KMS-11 (cell line): ENCODE data around the gene NUP98.
"Not testable (repeated sequence)": the region's sequence is repeated elsewhere in the genome, so short reads cannot be mapped to it uniquely, and the experiment has no call there.

ENCODE experiments used
- H2AFZ ChIP-seq: fragments of 200-600 bp; sonication (generic); 2 replicates; pipeline ENCODE4 v1.6.1; 2016; ENCODE audit warnings: antibody characterized with exemption, mixed run types, low read depth
- H3K27ac ChIP-seq: fragments of 200-600 bp; sonication (generic); 2 replicates; pipeline ENCODE4 v1.6.1; 2016; ENCODE audit warnings: mild to moderate bottlenecking, mixed run types
- H3K27me3 ChIP-seq: fragments of 200-600 bp; sonication (generic); 2 replicates; pipeline ENCODE4 v1.6.1; 2017; ENCODE audit warnings: mild to moderate bottlenecking, low read depth, mixed run types, moderate library complexity; ENCODE audit not compliant: insufficient read depth
- H3K36me3 ChIP-seq: fragments of 200-600 bp; sonication (generic); 2 replicates; pipeline ENCODE4 v1.6.1; 2017; ENCODE audit warnings: mild to moderate bottlenecking, mixed run types; ENCODE audit not compliant: insufficient read depth
- H3K4me1 ChIP-seq: fragments of 200-600 bp; sonication (generic); 2 replicates; pipeline ENCODE4 v1.6.1; 2016; ENCODE audit warnings: mild to moderate bottlenecking, low read depth, mixed run types; ENCODE audit not compliant: poor library complexity, severe bottlenecking
- H3K4me2 ChIP-seq: fragments of 200-600 bp; sonication (generic); 2 replicates; pipeline ENCODE4 v1.7.0; 2016; ENCODE audit warnings: mild to moderate bottlenecking, mixed run types
- H3K4me3 ChIP-seq: fragments of 200-600 bp; sonication (generic); IDR thresholded peaks from 2 replicates; pipeline ENCODE4 v1.6.1; 2017; ENCODE audit warnings: low read depth, low read length, mixed read lengths; ENCODE audit not compliant: insufficient read depth
- H3K79me2 ChIP-seq: fragments of 200-600 bp; sonication (generic); 2 replicates; pipeline ENCODE4 v1.6.1; 2016; ENCODE audit warnings: low read depth, mixed run types; ENCODE audit not compliant: insufficient read depth
- H3K9ac ChIP-seq: fragments of 200-600 bp; sonication (generic); 2 replicates; pipeline ENCODE4 v1.6.1; 2016; ENCODE audit warnings: mild to moderate bottlenecking, mixed run types
- H4K20me1 ChIP-seq: fragments of 200-600 bp; sonication (generic); 2 replicates; pipeline ENCODE4 v1.6.1; 2016; ENCODE audit warnings: mild to moderate bottlenecking, mixed run types; ENCODE audit not compliant: insufficient read depth
- TF ChIP-seq, protein P1 (sequence below): fragments of 200-600 bp; sonication (generic); conservative IDR thresholded peaks from 2 replicates; pipeline ENCODE4 v1.6.1; 2017; ENCODE audit warnings: low read depth, mild to moderate bottlenecking, antibody characterized with exemption, low read length, moderate library complexity, mixed read lengths

The NUP98 gene

DNA sequence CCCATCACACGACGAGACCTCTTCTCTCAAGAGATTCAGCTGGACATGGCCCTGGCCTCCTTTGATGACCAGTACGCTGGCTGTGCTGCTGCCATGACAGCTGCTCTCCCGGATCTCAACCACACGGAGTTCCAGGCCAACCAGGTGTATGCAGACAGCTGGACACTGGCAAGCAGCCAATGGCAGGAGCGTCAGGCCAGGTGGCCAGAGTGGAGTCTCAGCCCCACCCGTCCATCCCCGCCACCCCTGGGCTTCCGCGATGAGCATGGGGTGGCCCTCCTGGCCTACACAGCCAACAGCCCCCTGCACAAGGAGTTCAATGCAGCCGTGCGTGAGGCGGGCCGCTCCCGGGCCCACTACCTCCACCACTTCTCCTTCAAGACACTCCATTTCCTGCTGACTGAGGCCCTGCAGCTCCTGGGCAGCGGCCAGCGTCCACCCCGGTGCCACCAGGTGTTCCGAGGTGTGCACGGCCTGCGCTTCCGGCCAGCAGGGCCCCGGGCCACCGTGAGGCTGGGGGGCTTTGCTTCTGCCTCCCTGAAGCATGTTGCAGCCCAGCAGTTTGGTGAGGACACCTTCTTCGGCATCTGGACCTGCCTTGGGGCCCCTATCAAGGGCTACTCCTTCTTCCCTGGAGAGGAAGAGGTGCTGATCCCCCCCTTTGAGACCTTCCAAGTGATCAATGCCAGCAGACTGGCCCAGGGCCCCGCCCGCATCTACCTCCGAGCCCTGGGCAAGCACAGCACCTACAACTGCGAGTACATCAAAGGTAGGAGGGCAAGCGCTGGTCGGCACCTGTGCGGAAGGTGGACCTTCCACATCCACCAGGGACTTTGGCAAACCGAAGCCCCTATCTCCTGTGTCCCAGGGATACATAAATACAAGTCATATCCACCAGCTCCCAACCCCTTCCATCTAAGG, 137.5 kb downstream of the NUP98 start:
- H2AFZ ChIP-seq: no peak overlapping the region
- H3K79me2 ChIP-seq: no peaks in the 10 kb centered on the region
- H3K27me3 ChIP-seq: no peaks in the 10 kb centered on the region
- no peak overlapping the region for H3K4me3 ChIP-seq
- no peaks in the 10 kb centered on the region for H3K36me3 ChIP-seq
- no peak overlapping the region for H3K4me2 ChIP-seq
- no peak overlapping the region for H3K9ac ChIP-seq
- H3K27ac ChIP-seq: no peak overlapping the region
- H3K4me1 ChIP-seq: no peaks in the 10 kb centered on the region
- H4K20me1 ChIP-seq: no peaks in the 10 kb centered on the region
- TF ChIP-seq, protein P1, sequence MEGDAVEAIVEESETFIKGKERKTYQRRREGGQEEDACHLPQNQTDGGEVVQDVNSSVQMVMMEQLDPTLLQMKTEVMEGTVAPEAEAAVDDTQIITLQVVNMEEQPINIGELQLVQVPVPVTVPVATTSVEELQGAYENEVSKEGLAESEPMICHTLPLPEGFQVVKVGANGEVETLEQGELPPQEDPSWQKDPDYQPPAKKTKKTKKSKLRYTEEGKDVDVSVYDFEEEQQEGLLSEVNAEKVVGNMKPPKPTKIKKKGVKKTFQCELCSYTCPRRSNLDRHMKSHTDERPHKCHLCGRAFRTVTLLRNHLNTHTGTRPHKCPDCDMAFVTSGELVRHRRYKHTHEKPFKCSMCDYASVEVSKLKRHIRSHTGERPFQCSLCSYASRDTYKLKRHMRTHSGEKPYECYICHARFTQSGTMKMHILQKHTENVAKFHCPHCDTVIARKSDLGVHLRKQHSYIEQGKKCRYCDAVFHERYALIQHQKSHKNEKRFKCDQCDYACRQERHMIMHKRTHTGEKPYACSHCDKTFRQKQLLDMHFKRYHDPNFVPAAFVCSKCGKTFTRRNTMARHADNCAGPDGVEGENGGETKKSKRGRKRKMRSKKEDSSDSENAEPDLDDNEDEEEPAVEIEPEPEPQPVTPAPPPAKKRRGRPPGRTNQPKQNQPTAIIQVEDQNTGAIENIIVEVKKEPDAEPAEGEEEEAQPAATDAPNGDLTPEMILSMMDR: no peak

DNA sequence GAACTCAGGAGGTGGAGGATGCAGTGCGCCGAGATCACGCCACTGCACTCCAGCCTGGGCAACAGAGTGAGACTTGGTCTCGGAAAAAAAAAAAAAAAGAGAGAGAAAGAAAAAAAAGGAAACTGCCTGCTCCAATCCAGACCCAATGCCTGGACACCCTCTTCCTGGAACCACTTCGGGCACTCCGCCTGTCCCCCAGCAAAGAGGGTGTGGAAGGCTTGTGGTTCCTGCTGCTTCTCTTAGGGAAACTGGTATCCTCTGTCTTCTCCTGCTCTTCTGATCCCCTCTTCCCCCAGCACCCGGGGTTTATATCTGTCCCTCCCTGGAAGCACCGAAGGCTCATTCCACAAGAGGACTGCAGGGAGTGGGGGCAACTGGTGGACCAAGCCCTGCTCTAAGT, 139.1 kb downstream of the NUP98 start:
- no peaks in the 10 kb centered on the region for H3K79me2 ChIP-seq
- H3K4me2 ChIP-seq: no peak overlapping the region
- H3K9ac ChIP-seq: no peak overlapping the region
- H4K20me1 ChIP-seq: no peaks in the 10 kb centered on the region
- TF ChIP-seq, protein P1: no peak
- no peak overlapping the region for H3K4me3 ChIP-seq
- H3K4me1 ChIP-seq: no peaks in the 10 kb centered on the region
- no peak overlapping the region for H3K27ac ChIP-seq
- no peaks in the 10 kb centered on the region for H3K27me3 ChIP-seq
- no peak overlapping the region for H2AFZ ChIP-seq
- H3K36me3 ChIP-seq: no peaks in the 10 kb centered on the region

DNA sequence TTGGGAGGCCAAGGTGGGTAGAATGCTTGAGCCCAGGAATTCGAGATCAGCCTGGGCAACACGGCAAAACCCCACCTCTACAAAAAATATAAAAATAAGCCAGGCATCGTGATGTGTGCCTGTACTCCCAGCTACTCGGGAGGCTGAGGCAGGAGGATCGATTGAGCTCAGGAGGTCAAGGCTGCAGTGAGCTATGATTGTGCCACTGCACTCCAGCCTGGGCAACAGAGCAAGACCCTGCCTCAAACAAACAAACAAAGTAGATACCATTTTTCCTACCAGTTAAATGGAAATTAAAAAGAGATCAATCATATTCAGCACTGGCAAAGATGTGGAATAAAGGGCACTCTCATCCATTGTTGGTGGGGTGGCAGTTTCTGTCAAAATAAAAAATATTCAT, 140.0 kb downstream of the NUP98 start:
- H4K20me1 ChIP-seq, H3K4me1 ChIP-seq, H2AFZ ChIP-seq, H3K4me3 ChIP-seq, H3K9ac ChIP-seq, H3K79me2 ChIP-seq, H3K4me2 ChIP-seq, H3K27me3 ChIP-seq, H3K36me3 ChIP-seq, H3K27ac ChIP-seq: not testable (repeated sequence)

DNA sequence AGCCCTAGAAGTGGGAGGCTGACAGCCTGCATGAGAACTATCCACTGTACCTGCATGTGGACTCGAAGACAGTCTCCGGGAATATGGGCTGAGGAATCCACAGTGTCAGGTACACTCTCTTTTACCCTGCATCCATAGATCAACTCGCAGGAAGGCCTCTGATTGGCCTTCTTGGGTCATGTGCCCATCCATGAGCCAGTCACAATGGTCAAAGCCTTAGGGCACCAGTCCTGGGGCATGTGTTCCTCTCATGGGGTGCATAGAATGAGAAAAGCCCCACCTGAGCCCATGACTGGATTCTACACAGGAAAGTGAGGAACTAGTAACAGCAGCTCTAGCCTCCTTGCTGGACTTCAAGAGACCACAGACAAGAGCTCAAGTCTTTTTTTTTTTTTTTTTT, 141.8 kb downstream of the NUP98 start:
- TF ChIP-seq, protein P1: no peak
- Histone ChIP-seq H3K4me3 (no peak overlapping the region), H2AFZ (no peak overlapping the region)

DNA sequence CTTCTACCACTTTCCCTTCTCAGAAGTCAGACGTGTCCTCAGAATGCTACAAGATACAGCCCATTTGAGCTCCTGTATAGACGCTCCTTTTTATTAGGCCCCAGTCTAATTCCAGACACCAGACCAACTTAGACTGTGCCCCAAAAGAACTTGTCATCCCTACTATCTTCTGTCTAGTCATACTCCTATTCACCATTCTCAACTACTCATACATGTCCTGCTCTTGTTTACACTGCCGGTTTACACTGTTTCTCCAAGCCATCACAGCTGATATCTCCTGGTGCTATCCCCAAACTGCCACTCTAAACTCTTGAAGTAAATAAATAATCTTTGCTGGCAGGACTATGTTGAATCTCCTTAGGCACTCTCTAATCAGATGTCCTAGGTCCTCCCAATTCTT, 144.8 kb downstream of the NUP98 start:
- H3K27me3 ChIP-seq: peaks cover 14% of the 10 kb centered on the region; the same call in 1 of the 2 replicates
- not testable (repeated sequence) for H3K36me3 ChIP-seq, H3K9ac ChIP-seq, H2AFZ ChIP-seq, H3K4me3 ChIP-seq, H3K27ac ChIP-seq, H3K79me2 ChIP-seq, H3K4me1 ChIP-seq, H4K20me1 ChIP-seq, H3K4me2 ChIP-seq

More for the DNA sequence above, 141.8 kb downstream of the NUP98 start:
- Histone ChIP-seq H3K9ac (no peak overlapping the region), H3K4me2 (no peak overlapping the region), H3K36me3 (no peaks in the 10 kb centered on the region), H3K4me1 (no peaks in the 10 kb centered on the region), H4K20me1 (no peaks in the 10 kb centered on the region), H3K27ac (no peak overlapping the region), H3K27me3 (no peaks in the 10 kb centered on the region), H3K79me2 (no peaks in the 10 kb centered on the region)

DNA sequence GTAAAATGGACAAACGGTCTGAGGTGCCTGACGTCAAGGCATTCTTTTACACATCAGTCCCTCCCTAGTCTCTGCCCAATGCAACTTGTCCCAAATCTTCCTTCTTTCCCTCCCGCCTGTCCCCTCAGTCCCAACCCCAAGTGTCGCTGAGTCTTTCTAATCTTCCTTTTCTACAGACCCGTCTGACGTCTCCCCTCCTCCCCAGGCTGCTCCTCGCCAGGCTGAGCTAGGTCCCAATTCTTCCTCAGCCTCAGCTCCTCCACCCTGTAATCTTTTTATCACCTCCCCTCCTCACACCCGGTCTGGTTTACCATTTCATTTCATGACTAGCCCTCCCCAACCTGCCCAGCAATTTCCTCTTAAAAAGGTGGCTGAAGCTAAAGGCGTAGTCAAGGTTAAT, 148.0 kb downstream of the NUP98 start:
- not testable (repeated sequence) for H4K20me1 ChIP-seq

DNA sequence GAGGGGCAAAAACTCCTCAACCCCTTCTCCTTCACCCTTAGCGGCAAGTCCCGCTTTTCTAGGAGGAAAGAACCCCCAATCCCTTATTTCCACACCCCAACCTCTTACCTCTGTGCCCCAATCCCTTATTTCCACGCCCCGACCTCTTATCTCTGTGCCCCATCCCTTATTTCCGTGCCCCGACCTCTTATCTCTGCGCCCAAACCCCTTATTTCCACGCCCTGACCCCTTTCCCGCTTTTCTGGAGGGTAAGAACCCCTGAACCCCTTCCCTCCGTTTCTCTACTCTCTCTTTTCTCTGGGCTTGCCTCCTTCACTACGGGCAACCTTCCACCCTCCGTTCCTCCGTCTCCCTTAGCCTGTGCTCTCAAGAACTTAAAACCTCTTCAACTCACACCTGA, 148.5 kb downstream of the NUP98 start:
- H3K27me3 ChIP-seq: peaks cover 14% of the 10 kb centered on the region; the same call in 1 of the 2 replicates
- H3K36me3 ChIP-seq, H3K9ac ChIP-seq, H3K27ac ChIP-seq, H3K79me2 ChIP-seq, H3K4me3 ChIP-seq, H3K4me1 ChIP-seq, H3K4me2 ChIP-seq, H2AFZ ChIP-seq, H4K20me1 ChIP-seq: not testable (repeated sequence)

More for the DNA sequence above, 148.0 kb downstream of the NUP98 start:
- not testable (repeated sequence) for H3K4me2 ChIP-seq, H3K79me2 ChIP-seq, H3K4me3 ChIP-seq, H3K27ac ChIP-seq, H3K36me3 ChIP-seq, H2AFZ ChIP-seq, H3K4me1 ChIP-seq, H3K9ac ChIP-seq
- H3K27me3 ChIP-seq: peaks cover 14% of the 10 kb centered on the region; the same call in 1 of the 2 replicates
